ENCODE data around the gene CHSY1.

DNA sequence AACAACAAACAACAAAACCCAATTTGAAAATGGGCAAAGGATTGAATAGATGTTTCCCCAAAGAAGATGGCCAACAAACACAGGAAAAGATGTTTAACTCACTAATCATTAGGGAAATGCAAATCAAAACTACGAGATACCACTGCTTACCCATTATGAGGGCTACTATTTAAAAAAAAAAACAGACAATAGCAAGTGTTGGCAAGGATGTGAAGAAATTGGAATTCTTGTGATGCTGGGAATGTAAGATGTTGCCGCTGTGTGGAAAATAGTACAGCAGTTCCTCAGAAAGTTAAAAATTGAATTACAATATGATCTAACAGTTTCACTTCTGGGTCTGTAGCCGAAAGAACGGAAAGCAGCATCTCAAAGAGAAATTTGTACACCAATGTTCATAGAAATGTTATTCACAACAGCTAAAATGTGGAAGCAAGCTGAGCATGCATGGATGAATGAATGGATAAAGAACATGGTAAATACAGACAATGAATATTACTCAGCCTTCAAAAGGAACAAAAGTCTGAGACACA lies 121.9 kb downstream of the CHSY1 start:
- no peak for TF ChIP-seq POLR2A (IDR thresholded peaks at IDR 0.05)
- TF ChIP-seq, protein P1, sequence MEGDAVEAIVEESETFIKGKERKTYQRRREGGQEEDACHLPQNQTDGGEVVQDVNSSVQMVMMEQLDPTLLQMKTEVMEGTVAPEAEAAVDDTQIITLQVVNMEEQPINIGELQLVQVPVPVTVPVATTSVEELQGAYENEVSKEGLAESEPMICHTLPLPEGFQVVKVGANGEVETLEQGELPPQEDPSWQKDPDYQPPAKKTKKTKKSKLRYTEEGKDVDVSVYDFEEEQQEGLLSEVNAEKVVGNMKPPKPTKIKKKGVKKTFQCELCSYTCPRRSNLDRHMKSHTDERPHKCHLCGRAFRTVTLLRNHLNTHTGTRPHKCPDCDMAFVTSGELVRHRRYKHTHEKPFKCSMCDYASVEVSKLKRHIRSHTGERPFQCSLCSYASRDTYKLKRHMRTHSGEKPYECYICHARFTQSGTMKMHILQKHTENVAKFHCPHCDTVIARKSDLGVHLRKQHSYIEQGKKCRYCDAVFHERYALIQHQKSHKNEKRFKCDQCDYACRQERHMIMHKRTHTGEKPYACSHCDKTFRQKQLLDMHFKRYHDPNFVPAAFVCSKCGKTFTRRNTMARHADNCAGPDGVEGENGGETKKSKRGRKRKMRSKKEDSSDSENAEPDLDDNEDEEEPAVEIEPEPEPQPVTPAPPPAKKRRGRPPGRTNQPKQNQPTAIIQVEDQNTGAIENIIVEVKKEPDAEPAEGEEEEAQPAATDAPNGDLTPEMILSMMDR (IDR thresholded peaks at IDR 0.05), result no peak
- no peak for TF ChIP-seq POLR2AphosphoS5 (IDR thresholded peaks at IDR 0.05; ENCODE audit: insufficient read depth in 1 of 2, low read depth in 1 of 2)
